Esophagus squamous epithelium (tissue), 5 donors: Measurements from ENCODE around the gene BRWD1. TPM values are rescaled to one million over a fixed set of nuclear protein-coding genes. Genes with fewer than 3 reads are reported as not detected.

ENCODE experiments used
- DNase-seq: peaks from one replicate; lab custom pipeline; 2025; lab: John Stamatoyannopoulos, UW
- H3K27ac ChIP-seq, 4 donors: fragments of 200-600 bp; sonication (generic); one replicate each; pipeline ENCODE4 v1.5.1; 2016 to 2019; ENCODE audit warnings: mild to moderate bottlenecking in 1 of 4
- H3K27me3 ChIP-seq, 4 donors: fragments of 200-600 bp; sonication (generic); 1 replicate in 3 of 4; 2 replicates in 1 of 4; pipeline versions ENCODE4 v1.5.1 to v1.6.0; 2017 to 2021; ENCODE audit warnings: antibody characterized with exemption in 1 of 4
- H3K36me3 ChIP-seq, 3 donors: fragments of 200-600 bp; sonication (generic); one replicate each; pipeline ENCODE4 v1.5.1; 2016 to 2019
- H3K4me1 ChIP-seq, 3 donors: fragments of 200-600 bp; sonication (generic); one replicate each; pipeline ENCODE4 v1.5.1; 2017 to 2019
- H3K4me3 ChIP-seq, 4 donors: fragments of 200-600 bp; sonication (generic); 1 replicate in 3 of 4; 2 replicates in 1 of 4; pipeline ENCODE4 v1.5.1; 2016 to 2019; ENCODE audit warnings: mild to moderate bottlenecking in 2 of 4, moderate library complexity in 1 of 4
- H3K9me3 ChIP-seq, 3 donors: fragments of 200-600 bp; sonication (generic); one replicate each; pipeline ENCODE4 v1.5.1; 2016 to 2019
- POLR2A ChIP-seq, 4 donors: fragments of 450-650 bp; IDR thresholded peaks; one replicate each; pipeline ENCODE4 v1.6.1; 2017; ENCODE audit warnings: antibody characterized with exemption in 4 of 4, mild to moderate bottlenecking in 4 of 4, moderate library complexity in 3 of 4
- WGBS, 2 donors: methylation state at CpG; one replicate each; pipeline ENCODE4 v1.1.5; 2018; 5-methylcytosine and 5-hydroxymethylcytosine counted together
- intact Hi-C: fragments of 100-400 bp; cut with DNase I; formaldehyde crosslinking; loops from one replicate; pipeline ENCODE4 v1.15.0; 2022
- total RNA-seq, 4 donors: library from RNA; depleted of rRNA; stranded (reverse); fragments of >200 nt; gene quantifications; one replicate each; pipeline ENCODE4 v1.1.0, GENCODE V29; 2016
- TF ChIP-seq, protein P1 (sequence below), 6 experiments: fragments of 450-650 bp in 4 of 6; fragments of 200-600 bp in 2 of 6; sonication (generic) in 2 of 6; IDR thresholded peaks; one replicate each; pipeline ENCODE4 v1.5.1; 2016 to 2019; ENCODE audit warnings: antibody characterized with exemption in 6 of 6, mild to moderate bottlenecking in 4 of 6, moderate library complexity in 4 of 6
- donor health status: DM: yes; HTN: yes; CAD: no.

The BRWD1 gene
- total RNA-seq, 4 donors from 2014 or later, result 22.1 to 57.2 (median 26.0) TPM

GRCh38 chr21:39341249-39341923, 28.0 kb upstream of the BRWD1 start:
- no peak overlapping the region for H3K27ac ChIP-seq
- H3K4me1 ChIP-seq, result peaks cover 0 to 21% (median 9%) of the 10 kb centered on the region in 3 donors
- no peaks in the 10 kb centered on the region for H3K9me3 ChIP-seq
- peaks cover 5 to 49% (median 19%) of the 10 kb centered on the region in 3 donors for H3K36me3 ChIP-seq
- no peak overlapping the region for H3K4me3 ChIP-seq
- H3K27me3 ChIP-seq, result no peaks in the 10 kb centered on the region
- intact Hi-C loops, result no loop called here
- 94 to 96% methylated on average over 6 of the region's 6 CpGs for WGBS, 2 donors
- TF ChIP-seq, protein P1, sequence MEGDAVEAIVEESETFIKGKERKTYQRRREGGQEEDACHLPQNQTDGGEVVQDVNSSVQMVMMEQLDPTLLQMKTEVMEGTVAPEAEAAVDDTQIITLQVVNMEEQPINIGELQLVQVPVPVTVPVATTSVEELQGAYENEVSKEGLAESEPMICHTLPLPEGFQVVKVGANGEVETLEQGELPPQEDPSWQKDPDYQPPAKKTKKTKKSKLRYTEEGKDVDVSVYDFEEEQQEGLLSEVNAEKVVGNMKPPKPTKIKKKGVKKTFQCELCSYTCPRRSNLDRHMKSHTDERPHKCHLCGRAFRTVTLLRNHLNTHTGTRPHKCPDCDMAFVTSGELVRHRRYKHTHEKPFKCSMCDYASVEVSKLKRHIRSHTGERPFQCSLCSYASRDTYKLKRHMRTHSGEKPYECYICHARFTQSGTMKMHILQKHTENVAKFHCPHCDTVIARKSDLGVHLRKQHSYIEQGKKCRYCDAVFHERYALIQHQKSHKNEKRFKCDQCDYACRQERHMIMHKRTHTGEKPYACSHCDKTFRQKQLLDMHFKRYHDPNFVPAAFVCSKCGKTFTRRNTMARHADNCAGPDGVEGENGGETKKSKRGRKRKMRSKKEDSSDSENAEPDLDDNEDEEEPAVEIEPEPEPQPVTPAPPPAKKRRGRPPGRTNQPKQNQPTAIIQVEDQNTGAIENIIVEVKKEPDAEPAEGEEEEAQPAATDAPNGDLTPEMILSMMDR (IDR thresholded peaks at IDR 0.05), result no peak
- TF ChIP-seq POLR2A (IDR thresholded peaks at IDR 0.05), result no peak
- DNase-seq, result no peak

DNA sequence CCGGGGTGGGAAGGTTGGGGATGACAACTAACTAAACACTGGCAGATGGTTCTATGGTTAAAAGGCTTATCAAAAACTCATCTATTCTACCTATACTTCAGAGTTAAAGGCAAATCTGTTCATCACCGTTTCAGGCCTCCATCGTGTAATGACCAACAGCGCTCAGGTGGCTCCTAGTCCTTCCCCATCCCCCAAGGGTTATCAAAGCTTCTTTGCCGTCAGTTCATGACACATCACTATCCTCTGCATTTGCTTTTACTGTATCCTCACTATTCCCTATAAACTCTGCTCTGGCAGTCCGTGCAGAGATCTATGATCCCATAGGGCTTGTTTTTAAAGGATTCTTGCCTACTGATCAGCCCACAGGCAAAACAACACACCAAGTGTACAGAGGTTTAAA, 27.3 kb upstream of the BRWD1 start:
- Histone ChIP-seq H3K27ac (no peak overlapping the region), H3K4me1 (peaks cover 0 to 14% (median 2%) of the 10 kb centered on the region in 3 donors), H3K36me3 (peaks cover 5 to 44% (median 19%) of the 10 kb centered on the region in 3 donors), H3K27me3 (no peaks in the 10 kb centered on the region), H3K4me3 (no peak overlapping the region), H3K9me3 (no peaks in the 10 kb centered on the region)
- no peak for DNase-seq
- WGBS, 2 donors, result 83 to 92% methylated on average over 6 of the region's 6 CpGs
- intact Hi-C loops, result no loop called here
- TF ChIP-seq POLR2A (IDR thresholded peaks at IDR 0.05), result no peak

- no peaks in the 10 kb centered on the region for H3K9me3 ChIP-seq
- H3K27me3 ChIP-seq, result no peaks in the 10 kb centered on the region
- intact Hi-C loops, result no loop called here
Measured at GRCh38 chr21:39339231-39339630, 25.8 kb upstream of the BRWD1 start.

DNA sequence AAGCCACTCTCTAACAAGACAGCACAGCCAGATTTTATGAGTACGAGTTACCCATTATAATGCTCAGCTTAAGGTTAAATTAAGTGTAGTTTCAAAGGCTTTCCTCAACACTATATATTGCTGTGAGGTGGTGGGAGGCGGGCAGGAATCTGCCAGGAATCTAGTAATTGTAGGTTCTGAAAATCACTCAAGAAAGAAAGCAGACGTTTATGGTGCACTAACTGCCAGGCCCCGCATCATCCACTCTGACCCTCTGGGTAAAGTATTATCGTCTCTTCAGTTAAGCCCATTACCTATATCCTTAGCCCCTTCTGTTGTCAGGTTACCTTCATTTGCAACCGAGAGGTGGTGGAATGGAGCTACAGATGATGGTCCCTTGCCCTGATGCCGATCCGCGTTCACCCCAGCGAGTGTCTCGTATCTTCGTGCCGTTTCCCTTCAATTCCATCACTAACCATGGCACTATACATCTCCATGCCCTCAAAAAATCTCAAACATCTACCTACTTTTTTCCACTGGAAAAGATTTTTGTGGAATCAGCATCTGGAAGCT, 23.1 kb upstream of the BRWD1 start:
- intact Hi-C loops, result no loop called here
- Histone ChIP-seq H3K27me3 (no peaks in the 10 kb centered on the region), H3K27ac (no peak overlapping the region), H3K4me3 (no peak overlapping the region), H3K36me3 (peaks cover 0 to 10% (median 7%) of the 10 kb centered on the region in 3 donors), H3K9me3 (no peaks in the 10 kb centered on the region), H3K4me1 (no peaks in the 10 kb centered on the region)
- no peak for DNase-seq
- no peak for TF ChIP-seq POLR2A (IDR thresholded peaks at IDR 0.05)
- TF ChIP-seq, protein P1 (IDR thresholded peaks at IDR 0.05), result no peak
- WGBS, 2 donors, result 84 to 87% methylated on average over 13 of the region's 13 CpGs

More at GRCh38 chr21:39339231-39339630, 25.8 kb upstream of the BRWD1 start:
- TF ChIP-seq, protein P1 (IDR thresholded peaks at IDR 0.05), result no peak
- TF ChIP-seq POLR2A (IDR thresholded peaks at IDR 0.05), result no peak
- no peaks in the 10 kb centered on the region for H3K4me1 ChIP-seq
- no peak overlapping the region for H3K27ac ChIP-seq
- peaks cover 5 to 33% (median 19%) of the 10 kb centered on the region in 3 donors for H3K36me3 ChIP-seq
- WGBS, 2 donors, result 93 to 98% methylated on average over 2 of the region's 2 CpGs
- H3K4me3 ChIP-seq, result no peak overlapping the region
- DNase-seq, result no peak

DNA sequence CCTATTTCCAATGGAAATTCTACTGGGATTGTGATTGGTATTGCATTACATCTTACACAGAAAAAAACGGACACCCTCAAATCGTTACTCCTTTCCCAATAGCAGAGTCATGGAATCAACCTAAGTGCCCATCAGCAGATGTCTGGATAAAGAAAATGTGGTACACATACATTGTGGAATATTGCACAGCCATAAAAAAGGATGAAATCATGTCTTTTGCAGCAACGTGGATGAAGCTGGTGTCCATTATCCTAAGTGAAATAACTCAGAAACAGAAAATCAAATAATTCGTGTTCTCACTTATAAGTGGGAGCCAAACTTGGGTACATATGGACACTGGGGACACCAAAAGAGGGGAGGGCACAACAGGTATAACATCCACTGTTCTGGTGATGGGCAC, 21.2 kb upstream of the BRWD1 start:
- TF ChIP-seq POLR2A (IDR thresholded peaks at IDR 0.05), result no peak
- TF ChIP-seq, protein P1 (IDR thresholded peaks at IDR 0.05), result no peak
- no peak overlapping the region for H3K27ac ChIP-seq
- no peaks in the 10 kb centered on the region for H3K9me3 ChIP-seq
- 82% methylated on average over 4 of the region's 4 CpGs for WGBS, 2 donors
- no peak for DNase-seq
- no peaks in the 10 kb centered on the region for H3K4me1 ChIP-seq
- H3K4me3 ChIP-seq, result no peak overlapping the region
- no peaks in the 10 kb centered on the region for H3K27me3 ChIP-seq
- no peaks in the 10 kb centered on the region for H3K36me3 ChIP-seq
- intact Hi-C loops, result no loop called here
